Neural cell (in vitro differentiated cells): Measurements from ENCODE around the gene PES1. TPM values are rescaled to one million over a fixed set of nuclear protein-coding genes. Genes with fewer than 3 reads are reported as not detected.

ENCODE experiments used
- H2AFZ ChIP-seq: fragments of 200-600, 300-800 bp; sonication (generic), shearing (Covaris generic); 2 replicates; pipeline ENCODE4 v1.6.0; 2014; ENCODE audit warnings: low read depth, mild to moderate bottlenecking, antibody characterized with exemption, low read length, moderate library complexity
- H3F3A ChIP-seq: fragments of 200-600 bp; shearing (Covaris generic); 2 replicates; pipeline ENCODE4 v1.6.1; 2016; ENCODE audit warnings: mild to moderate bottlenecking, moderate library complexity, mixed read lengths, antibody characterized with exemption, low read length; ENCODE audit not compliant: insufficient read depth, poor library complexity, severe bottlenecking
- H3K27ac ChIP-seq: fragments of 200-600, 300-800 bp; sonication (generic), shearing (Covaris generic); 2 replicates; pipeline ENCODE4 v1.5.1; 2014; ENCODE audit warnings: mild to moderate bottlenecking, low read length, moderate library complexity
- H3K27me3 ChIP-seq: fragments of 300-800, 200-600 bp; sonication (generic), shearing (Covaris generic); 2 replicates; pipeline ENCODE4 v1.6.0; 2014; ENCODE audit warnings: mild to moderate bottlenecking, low read depth, low read length, moderate library complexity; ENCODE audit not compliant: insufficient read depth
- H3K36me3 ChIP-seq: fragments of 300-800, 200-600 bp; sonication (generic), shearing (Covaris generic); 2 replicates; pipeline ENCODE4 v1.5.1; 2014; ENCODE audit warnings: mild to moderate bottlenecking, antibody characterized with exemption, low read length, moderate library complexity; ENCODE audit not compliant: insufficient read depth
- H3K4me2 ChIP-seq: fragments of 300-800, 200-600 bp; sonication (generic), shearing (Covaris generic); 2 replicates; pipeline ENCODE4 v1.6.0; 2014; ENCODE audit warnings: mild to moderate bottlenecking, low read length
- H3K4me3 ChIP-seq: fragments of 300-800, 200-600 bp; sonication (generic), shearing (Covaris generic); 2 replicates; pipeline ENCODE4 v1.5.1; 2014; ENCODE audit warnings: mild to moderate bottlenecking, low read length, moderate library complexity
- H3K79me2 ChIP-seq: fragments of 200-600 bp; shearing (Covaris generic); replicated peaks from 2 replicates; pipeline ENCODE4 v1.6.0; 2014; ENCODE audit warnings: mild to moderate bottlenecking, low read length, moderate library complexity; ENCODE audit not compliant: insufficient read depth
- H3K9ac ChIP-seq: fragments of 300-800, 200-600 bp; sonication (generic), shearing (Covaris generic); 2 replicates; pipeline ENCODE4 v1.6.1; 2016; ENCODE audit warnings: mild to moderate bottlenecking, low read length, mixed read lengths
- H3K9me2 ChIP-seq: fragments of 200-600 bp; shearing (Covaris generic); 2 replicates; pipeline ENCODE4 v1.6.1; 2016; ENCODE audit warnings: mild to moderate bottlenecking, low read length, mixed read lengths; ENCODE audit not compliant: insufficient read depth
- H3K9me3 ChIP-seq: fragments of 200-600, 300-800 bp; sonication (generic), shearing (Covaris generic); 2 replicates; pipeline ENCODE4 v1.6.1; 2016; ENCODE audit warnings: mild to moderate bottlenecking, mixed run types, low read length, moderate library complexity, mixed read lengths
- H4K20me1 ChIP-seq: fragments of 200-600 bp; shearing (Covaris generic); 2 replicates; pipeline ENCODE4 v1.6.1; 2016; ENCODE audit warnings: mild to moderate bottlenecking, mixed run types; ENCODE audit not compliant: insufficient read depth
- CTCF ChIP-seq: fragments of 450-650 bp; IDR thresholded peaks from 2 replicates; pipeline ENCODE4 v1.5.1; 2014; ENCODE audit warnings: antibody characterized with exemption, mild to moderate bottlenecking, moderate library complexity; ENCODE audit not compliant: poor library complexity, severe bottlenecking
- EP300 ChIP-seq: fragments of 450-650 bp; conservative IDR thresholded peaks from 2 replicates; pipeline ENCODE4 v1.6.1; 2014; ENCODE audit warnings: antibody characterized with exemption, mild to moderate bottlenecking, moderate library complexity; ENCODE audit not compliant: poor library complexity, severe bottlenecking
- EZH2 ChIP-seq: fragments of 200-600, 300-800 bp; shearing (Covaris generic), sonication (generic); IDR thresholded peaks from 2 replicates; pipeline ENCODE4 v1.6.1; 2014; ENCODE audit warnings: antibody characterized with exemption, low read length, borderline replicate concordance, mild to moderate bottlenecking; ENCODE audit not compliant: insufficient read depth, poor library complexity, severe bottlenecking
- MXI1 ChIP-seq: fragments of 450-650 bp; conservative IDR thresholded peaks from 2 replicates; pipeline ENCODE4 v1.6.1; 2014; ENCODE audit warnings: antibody characterized with exemption, mild to moderate bottlenecking; ENCODE audit not compliant: poor library complexity, severe bottlenecking
- POLR2AphosphoS5 ChIP-seq: IDR thresholded peaks from 2 replicates; pipeline ENCODE4 v1.6.1; 2012
- RAD21 ChIP-seq: fragments of 450-650 bp; conservative IDR thresholded peaks from 2 replicates; pipeline ENCODE4 v1.6.1; 2014; ENCODE audit warnings: antibody characterized with exemption, mild to moderate bottlenecking, moderate library complexity
- REST ChIP-seq: IDR thresholded peaks from 2 replicates; pipeline ENCODE4 v1.6.1; 2012; ENCODE audit warnings: borderline replicate concordance
- SMC3 ChIP-seq: fragments of 450-650 bp; conservative IDR thresholded peaks from 2 replicates; pipeline ENCODE4 v1.6.1; 2014; ENCODE audit warnings: antibody characterized with exemption, mild to moderate bottlenecking, moderate library complexity; ENCODE audit not compliant: poor library complexity
- TAF1 ChIP-seq: IDR thresholded peaks from 2 replicates; pipeline ENCODE4 v1.6.1; 2012; ENCODE audit warnings: low read depth
- polyA plus RNA-seq: library from polyadenylated mRNA; depleted of rRNA; stranded (reverse); fragments of >200 nt; gene quantifications from 2 replicates; pipeline ENCODE4 v1.2.3, GENCODE V29; 2014

PES1 gene
- polyA plus RNA-seq, 1 donor from 2014 or later: 44.1 TPM

GRCh38 chr22:30537083-30537731 is 54.5 kb downstream of the PES1 start:
- Histone ChIP-seq H3K9me2 (no peaks in the 10 kb centered on the region), H3K9ac (no peak overlapping the region), H3K4me2 (no peak overlapping the region), H3K4me3 (no peak overlapping the region), H2AFZ (no peak overlapping the region), H3K27me3 (peaks cover 7% of the 10 kb centered on the region), H4K20me1 (no peaks in the 10 kb centered on the region), H3F3A (no peaks in the 10 kb centered on the region), H3K27ac (no peak overlapping the region), H3K79me2 (no peaks in the 10 kb centered on the region), H3K9me3 (no peaks in the 10 kb centered on the region), H3K36me3 (no peaks in the 10 kb centered on the region)
- TF ChIP-seq SMC3: no peak
- TF ChIP-seq POLR2AphosphoS5: no peak
- no peak for TF ChIP-seq MXI1
- no peak for TF ChIP-seq REST
- no peak for TF ChIP-seq EP300
- TF ChIP-seq CTCF: no peak
- TF ChIP-seq TAF1: no peak
- no peak for TF ChIP-seq EZH2
- TF ChIP-seq RAD21: no peak

- no peaks in the 10 kb centered on the region for H3K79me2 ChIP-seq
- no peak overlapping the region for H3K27ac ChIP-seq
- no peaks in the 10 kb centered on the region for H3K36me3 ChIP-seq
- no peaks in the 10 kb centered on the region for H4K20me1 ChIP-seq
- no peaks in the 10 kb centered on the region for H3F3A ChIP-seq
- H3K9ac ChIP-seq: no peak overlapping the region
- no peak overlapping the region for H3K4me3 ChIP-seq
- H3K9me3 ChIP-seq: no peaks in the 10 kb centered on the region
- no peak for TF ChIP-seq TAF1
- TF ChIP-seq EZH2: no peak
- TF ChIP-seq REST: no peak
- no peak for TF ChIP-seq CTCF
- TF ChIP-seq MXI1: no peak
- TF ChIP-seq SMC3: no peak
- TF ChIP-seq POLR2AphosphoS5: no peak
- H3K4me2 ChIP-seq: no peak overlapping the region
- no peaks in the 10 kb centered on the region for H3K27me3 ChIP-seq
- no peak overlapping the region for H2AFZ ChIP-seq
- no peaks in the 10 kb centered on the region for H3K9me2 ChIP-seq
Measured at GRCh38 chr22:30535182-30535581, 56.5 kb downstream of the PES1 start.
